Nephron progenitor cell (in vitro differentiated cells): Measurements from ENCODE around the gene CADPS2.
"Not testable (repeated sequence)": the region's sequence is repeated elsewhere in the genome, so short reads cannot be mapped to it uniquely, and the experiment has no call there.

ENCODE experiments used
- DNase-seq: peaks from one replicate; pipeline ENCODE4 v3.0.0; 2021
- H3K27ac Mint-ChIP-seq: 2 replicates; pipeline ENCODE4 v1.8.0; 2021; ENCODE audit warnings: mild to moderate bottlenecking, moderate library complexity, mixed read lengths
- H3K27me3 Mint-ChIP-seq: 2 replicates; pipeline ENCODE4 v1.8.0; 2021; ENCODE audit warnings: mild to moderate bottlenecking, low read depth, mixed read lengths; ENCODE audit not compliant: poor library complexity
- H3K36me3 Mint-ChIP-seq: 2 replicates; pipeline ENCODE4 v1.8.0; 2021; ENCODE audit warnings: low read depth, mixed read lengths
- H3K4me1 Mint-ChIP-seq: 2 replicates; pipeline ENCODE4 v1.8.0; 2021; ENCODE audit warnings: mixed read lengths
- H3K4me3 Mint-ChIP-seq: 2 replicates; pipeline ENCODE4 v1.8.0; 2021; ENCODE audit warnings: mild to moderate bottlenecking, moderate library complexity, mixed read lengths
- H3K9me3 Mint-ChIP-seq: 2 replicates; pipeline ENCODE4 v1.8.0; 2021; ENCODE audit warnings: mild to moderate bottlenecking, moderate library complexity, mixed read lengths
- TF ChIP-seq, protein P1 (sequence below): fragments of 200-600 bp; sonication (generic); IDR thresholded peaks from 2 replicates; pipeline ENCODE4 v1.5.0; 2021; ENCODE audit warnings: antibody characterized with exemption

CADPS2 gene

DNA sequence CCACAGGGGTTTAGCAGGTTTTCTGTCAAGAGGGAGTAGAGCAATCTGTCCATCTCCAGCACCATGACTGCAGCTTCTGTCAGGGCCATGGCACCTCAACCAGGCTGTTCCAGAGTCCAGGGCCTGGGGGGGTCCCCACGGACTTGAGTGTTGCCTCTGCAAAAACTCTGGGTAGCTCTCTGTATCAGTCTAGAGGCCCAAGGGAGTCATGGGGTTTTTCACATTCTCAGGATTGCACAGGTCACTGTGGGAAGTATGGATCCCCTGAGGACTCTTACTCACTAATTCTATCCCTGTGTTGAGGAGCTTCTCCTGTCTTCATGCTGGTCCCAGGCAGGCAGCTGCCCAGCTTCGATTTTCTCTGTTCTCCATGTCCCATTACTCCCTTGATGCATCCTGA is 247.8 kb downstream of the CADPS2 start:
- TF ChIP-seq, protein P1, sequence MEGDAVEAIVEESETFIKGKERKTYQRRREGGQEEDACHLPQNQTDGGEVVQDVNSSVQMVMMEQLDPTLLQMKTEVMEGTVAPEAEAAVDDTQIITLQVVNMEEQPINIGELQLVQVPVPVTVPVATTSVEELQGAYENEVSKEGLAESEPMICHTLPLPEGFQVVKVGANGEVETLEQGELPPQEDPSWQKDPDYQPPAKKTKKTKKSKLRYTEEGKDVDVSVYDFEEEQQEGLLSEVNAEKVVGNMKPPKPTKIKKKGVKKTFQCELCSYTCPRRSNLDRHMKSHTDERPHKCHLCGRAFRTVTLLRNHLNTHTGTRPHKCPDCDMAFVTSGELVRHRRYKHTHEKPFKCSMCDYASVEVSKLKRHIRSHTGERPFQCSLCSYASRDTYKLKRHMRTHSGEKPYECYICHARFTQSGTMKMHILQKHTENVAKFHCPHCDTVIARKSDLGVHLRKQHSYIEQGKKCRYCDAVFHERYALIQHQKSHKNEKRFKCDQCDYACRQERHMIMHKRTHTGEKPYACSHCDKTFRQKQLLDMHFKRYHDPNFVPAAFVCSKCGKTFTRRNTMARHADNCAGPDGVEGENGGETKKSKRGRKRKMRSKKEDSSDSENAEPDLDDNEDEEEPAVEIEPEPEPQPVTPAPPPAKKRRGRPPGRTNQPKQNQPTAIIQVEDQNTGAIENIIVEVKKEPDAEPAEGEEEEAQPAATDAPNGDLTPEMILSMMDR, result no peak
- H3K9me3 Mint-ChIP-seq, result no peaks in the 10 kb centered on the region
- no peak overlapping the region for H3K4me3 Mint-ChIP-seq
- H3K27me3 Mint-ChIP-seq, result peaks cover 3% of the 10 kb centered on the region
- DNase-seq, result no peak
- no peak overlapping the region for H3K27ac Mint-ChIP-seq
- no peaks in the 10 kb centered on the region for H3K36me3 Mint-ChIP-seq
- H3K4me1 Mint-ChIP-seq, result no peaks in the 10 kb centered on the region

DNA sequence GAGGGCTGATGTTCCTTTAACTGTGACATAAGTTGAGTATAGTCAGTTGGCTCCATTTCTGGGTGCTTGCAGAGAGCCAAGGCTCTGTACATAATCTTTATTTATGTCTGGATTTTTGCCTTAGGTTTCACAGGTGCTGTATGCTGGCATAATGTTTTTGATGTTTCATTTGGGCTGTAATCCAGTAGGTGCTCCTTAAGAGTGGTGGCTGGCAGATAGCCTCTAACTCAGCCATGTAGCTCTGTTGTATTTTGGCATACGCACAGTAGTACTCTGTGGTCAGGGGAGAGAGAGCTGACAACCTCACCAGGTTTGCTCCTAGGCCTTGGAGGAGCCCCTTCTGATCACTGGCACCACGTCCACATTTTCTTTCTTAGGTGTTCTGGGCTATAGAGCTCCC is 248.5 kb downstream of the CADPS2 start:
- no peaks in the 10 kb centered on the region for H3K9me3 Mint-ChIP-seq
- no peak overlapping the region for H3K27ac Mint-ChIP-seq
- no peak overlapping the region for H3K4me3 Mint-ChIP-seq

DNA sequence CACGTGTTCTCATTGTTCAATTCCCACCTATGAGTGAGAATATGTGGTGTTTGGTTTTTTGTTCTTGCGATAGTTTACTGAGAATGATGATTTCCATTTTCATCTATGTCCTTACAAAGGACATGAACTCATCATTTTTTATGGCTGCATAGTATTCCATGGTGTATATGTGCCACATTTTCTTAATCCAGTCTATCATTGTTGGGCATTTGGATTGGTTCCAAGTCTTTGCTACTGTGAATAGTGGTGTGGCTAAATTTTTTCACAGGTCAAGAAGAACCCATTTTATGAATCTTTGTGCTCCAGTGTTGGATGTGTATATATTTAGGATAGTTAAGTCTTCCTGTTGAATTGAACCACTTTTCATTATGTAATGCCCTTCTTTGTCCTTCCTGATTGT is 250.8 kb downstream of the CADPS2 start:
- H3K4me3 Mint-ChIP-seq, H3K4me1 Mint-ChIP-seq, H3K36me3 Mint-ChIP-seq, H3K9me3 Mint-ChIP-seq, H3K27me3 Mint-ChIP-seq, H3K27ac Mint-ChIP-seq, DNase-seq: not testable (repeated sequence)

More for the DNA sequence above, 248.5 kb downstream of the CADPS2 start:
- TF ChIP-seq, protein P1, result no peak
- H3K36me3 Mint-ChIP-seq, result no peaks in the 10 kb centered on the region
- peaks cover 3% of the 10 kb centered on the region for H3K27me3 Mint-ChIP-seq
- H3K4me1 Mint-ChIP-seq, result no peaks in the 10 kb centered on the region
- no peak for DNase-seq

DNA sequence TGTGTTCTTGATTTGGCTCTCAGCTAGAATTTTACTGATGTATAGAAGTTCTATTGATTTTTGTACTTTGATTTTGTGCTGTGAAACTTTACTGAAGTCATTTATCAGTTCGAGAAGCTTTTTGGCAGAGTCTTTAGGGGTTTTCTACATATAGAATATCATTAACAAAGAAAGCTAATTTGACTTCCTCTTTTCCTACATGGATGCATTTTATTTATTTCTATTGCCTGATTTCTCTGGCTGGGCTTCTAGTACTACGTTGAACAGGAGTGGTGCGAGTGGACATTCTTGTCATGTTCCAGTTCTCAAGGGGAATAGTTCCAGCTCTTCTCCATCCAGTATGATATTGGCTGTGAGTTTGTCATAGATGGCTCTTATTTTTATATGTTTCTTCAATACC is 252.8 kb downstream of the CADPS2 start:
- Mint-ChIP-seq H3K4me1 (no peaks in the 10 kb centered on the region), H3K27ac (no peak overlapping the region), H3K27me3 (peaks cover 2% of the 10 kb centered on the region), H3K4me3 (no peak overlapping the region), H3K9me3 (no peaks in the 10 kb centered on the region), H3K36me3 (no peaks in the 10 kb centered on the region)
- no peak for DNase-seq
- TF ChIP-seq, protein P1, result no peak

DNA sequence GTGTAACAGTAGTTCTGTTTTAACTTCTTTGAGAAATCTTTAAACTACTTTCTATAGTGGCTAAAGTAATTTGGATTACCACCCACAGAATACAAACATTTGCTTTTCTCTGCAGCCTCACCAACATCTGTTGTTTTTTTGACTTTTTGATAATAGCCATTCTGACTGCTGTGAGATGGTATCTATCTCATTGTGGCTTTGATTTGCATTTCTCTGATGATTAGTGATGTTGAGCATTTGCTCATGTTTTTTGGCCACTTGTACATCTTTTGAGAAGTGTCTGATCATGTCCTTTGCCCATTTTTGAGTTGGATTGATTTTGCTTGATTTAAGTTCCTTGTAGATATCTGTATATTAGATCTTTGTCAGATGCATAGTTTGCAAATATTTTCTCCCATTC is 254.0 kb downstream of the CADPS2 start:
- TF ChIP-seq, protein P1, result no peak
- no peak for DNase-seq
- Mint-ChIP-seq H3K27ac (no peak overlapping the region), H3K36me3 (no peaks in the 10 kb centered on the region), H3K27me3 (peaks cover 2% of the 10 kb centered on the region), H3K4me1 (no peaks in the 10 kb centered on the region), H3K9me3 (no peaks in the 10 kb centered on the region), H3K4me3 (no peak overlapping the region)

DNA sequence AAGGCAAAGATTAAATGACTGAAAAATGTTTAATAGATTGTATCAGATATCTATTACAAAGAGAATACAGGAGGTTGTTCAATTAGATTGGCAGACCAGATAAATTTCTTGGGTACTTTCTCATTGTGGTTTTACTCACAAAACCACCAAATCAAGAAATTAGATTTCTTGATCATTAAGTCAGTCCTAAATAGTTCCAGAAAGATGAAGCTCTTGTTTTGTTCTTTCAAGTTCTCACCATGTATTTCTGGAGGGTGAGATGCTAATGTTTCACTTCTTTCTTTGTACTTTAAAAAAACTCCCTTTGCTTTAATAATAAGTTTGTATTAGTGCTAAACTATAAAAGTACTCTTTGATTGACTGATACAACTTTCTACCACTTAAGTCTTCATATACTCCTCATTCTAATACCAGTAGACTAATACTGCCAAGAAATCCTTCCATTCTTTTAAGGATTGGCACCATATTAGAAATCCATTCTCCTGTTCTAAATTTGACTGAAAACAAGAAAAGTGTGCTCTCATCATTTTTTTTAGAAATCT is 256.8 kb downstream of the CADPS2 start:
- Mint-ChIP-seq H3K27ac (no peak overlapping the region), H3K27me3 (peaks cover 2% of the 10 kb centered on the region), H3K9me3 (no peaks in the 10 kb centered on the region), H3K4me1 (no peaks in the 10 kb centered on the region), H3K36me3 (no peaks in the 10 kb centered on the region), H3K4me3 (no peak overlapping the region)
- DNase-seq, result no peak
- TF ChIP-seq, protein P1, result no peak
